Activated B cell treated with CpG ODN at 0.5 μM for 24 hours (primary cell): ENCODE data around the gene METAP1D. TPM values are rescaled to one million over a fixed set of nuclear protein-coding genes. Genes with fewer than 3 reads are reported as not detected.

ENCODE experiments used
- ATAC-seq: fragments of 200-7000 bp; cut with Tn5 transposase; one replicate; pipeline ENCODE4 v1.10.0; 2021; ENCODE audit warnings: low read depth, mild to moderate bottlenecking, moderate library complexity
- CTCF ChIA-PET: fragments of 350-600 bp; sonication (Branson Sonifier 250); formaldehyde crosslinking; loops from one replicate; lab custom pipeline; 2021; ENCODE audit warnings: antibody characterized with exemption; lab: Charles Lee
- POLR2A ChIA-PET: fragments of 350-600 bp; sonication (Branson Sonifier 250); formaldehyde crosslinking; loops from one replicate; lab custom pipeline; 2021; ENCODE audit warnings: antibody characterized with exemption; lab: Charles Lee
- DNase-seq: peaks from one replicate; pipeline ENCODE4 v3.0.0; 2022
- H3K27ac Mint-ChIP-seq: one replicate; pipeline ENCODE4 v1.8.0; 2020; ENCODE audit warnings: mixed read lengths
- H3K27me3 Mint-ChIP-seq: one replicate; pipeline ENCODE4 v1.8.0; 2021; ENCODE audit warnings: mixed read lengths
- H3K36me3 Mint-ChIP-seq: one replicate; pipeline ENCODE4 v1.8.0; 2021; ENCODE audit warnings: low read depth, mixed read lengths
- H3K4me1 Mint-ChIP-seq: one replicate; pipeline ENCODE4 v1.8.0; 2021; ENCODE audit warnings: mixed read lengths
- H3K4me3 Mint-ChIP-seq: one replicate; pipeline ENCODE4 v1.8.0; 2020; ENCODE audit warnings: mild to moderate bottlenecking, mixed read lengths
- H3K9me3 Mint-ChIP-seq: one replicate; pipeline ENCODE4 v1.8.0; 2020; ENCODE audit warnings: mixed read lengths
- CTCF ChIP-seq: fragments of 200-600 bp; IDR thresholded peaks from one replicate; pipeline ENCODE4 v1.8.0; 2022; ENCODE audit warnings: antibody characterized with exemption, mild to moderate bottlenecking
- intact Hi-C: fragments of 100-400 bp; cut with micrococcal nuclease; formaldehyde crosslinking; loops from one replicate; pipeline ENCODE4 v1.15.1; 2024
- total RNA-seq: library from RNA; stranded (reverse); gene quantifications from 2 replicates; pipeline ENCODE4 v1.2.3, GENCODE V29; 2022

The METAP1D gene
- total RNA-seq, 1 donor from 2014 or later = 13.7 TPM

DNA sequence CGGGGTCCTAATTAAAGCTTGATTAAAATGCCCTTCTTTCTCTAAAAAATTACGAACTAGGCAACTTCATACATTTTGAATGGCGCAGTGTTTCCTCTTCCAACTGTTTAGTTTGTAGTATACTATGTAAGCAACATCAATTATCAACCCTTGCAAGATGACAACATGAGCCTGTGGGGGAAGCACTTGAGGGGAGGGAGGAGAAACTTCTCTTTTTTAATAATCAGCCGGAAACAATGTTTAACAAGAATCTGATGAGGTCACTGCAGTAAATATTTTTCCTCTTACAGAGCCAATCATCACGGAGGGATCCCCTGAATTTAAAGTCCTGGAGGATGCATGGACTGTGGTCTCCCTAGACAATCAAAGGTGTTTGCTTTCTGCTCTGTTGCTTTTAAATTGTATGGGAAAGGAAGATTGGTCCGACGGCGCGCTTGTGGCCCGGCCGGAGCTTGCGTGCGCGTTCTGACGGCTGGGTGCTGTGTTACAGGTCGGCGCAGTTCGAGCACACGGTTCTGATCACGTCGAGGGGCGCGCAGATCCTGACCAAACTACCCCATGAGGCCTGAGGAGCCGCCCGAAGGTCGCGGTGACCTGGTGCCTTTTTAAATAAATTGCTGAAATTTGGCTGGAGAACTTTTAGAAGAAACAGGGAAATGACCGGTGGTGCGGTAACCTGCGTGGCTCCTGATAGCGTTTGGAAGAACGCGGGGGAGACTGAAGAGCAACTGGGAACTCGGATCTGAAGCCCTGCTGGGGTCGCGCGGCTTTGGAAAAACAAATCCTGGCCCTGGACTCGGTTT lies 80.3 kb downstream of the METAP1D start:
- Mint-ChIP-seq H3K27me3 (peaks cover 48% of the 10 kb centered on the region), H3K27ac (peak overlapping the region; percentile 59), H3K4me3 (peak overlapping the region; percentile 20), H3K36me3 (no peaks in the 10 kb centered on the region), H3K4me1 (peaks cover 23% of the 10 kb centered on the region), H3K9me3 (peaks cover 5% of the 10 kb centered on the region)
- DNase-seq = no peak
- intact Hi-C loops = loop anchor here (1.0 to 5.0 kb wide), 2 partner anchors 26 to 1363 kb away; partner anchors contain the start of gene SP5
- CTCF ChIA-PET = no interaction called here
- POLR2A ChIA-PET = no interaction called here
- no peak for TF ChIP-seq CTCF
- ATAC-seq = no peak

GRCh38 chr2:172080641-172081220 lies 81.0 kb downstream of the METAP1D start:
- Mint-ChIP-seq H3K27me3 (peaks cover 54% of the 10 kb centered on the region), H3K9me3 (peaks cover 5% of the 10 kb centered on the region), H3K27ac (peak overlapping the region; percentile 41), H3K4me3 (no peak overlapping the region), H3K4me1 (peaks cover 30% of the 10 kb centered on the region), H3K36me3 (no peaks in the 10 kb centered on the region)
- DNase-seq (no peak), ATAC-seq (no peak)
- intact Hi-C loops = loop anchor here (1.0 to 5.0 kb wide), 2 partner anchors 26 to 1363 kb away; partner anchors contain the start of gene SP5
- ChIA-PET POLR2A (no interaction called here), CTCF (no interaction called here)
- TF ChIP-seq CTCF = no peak

DNA sequence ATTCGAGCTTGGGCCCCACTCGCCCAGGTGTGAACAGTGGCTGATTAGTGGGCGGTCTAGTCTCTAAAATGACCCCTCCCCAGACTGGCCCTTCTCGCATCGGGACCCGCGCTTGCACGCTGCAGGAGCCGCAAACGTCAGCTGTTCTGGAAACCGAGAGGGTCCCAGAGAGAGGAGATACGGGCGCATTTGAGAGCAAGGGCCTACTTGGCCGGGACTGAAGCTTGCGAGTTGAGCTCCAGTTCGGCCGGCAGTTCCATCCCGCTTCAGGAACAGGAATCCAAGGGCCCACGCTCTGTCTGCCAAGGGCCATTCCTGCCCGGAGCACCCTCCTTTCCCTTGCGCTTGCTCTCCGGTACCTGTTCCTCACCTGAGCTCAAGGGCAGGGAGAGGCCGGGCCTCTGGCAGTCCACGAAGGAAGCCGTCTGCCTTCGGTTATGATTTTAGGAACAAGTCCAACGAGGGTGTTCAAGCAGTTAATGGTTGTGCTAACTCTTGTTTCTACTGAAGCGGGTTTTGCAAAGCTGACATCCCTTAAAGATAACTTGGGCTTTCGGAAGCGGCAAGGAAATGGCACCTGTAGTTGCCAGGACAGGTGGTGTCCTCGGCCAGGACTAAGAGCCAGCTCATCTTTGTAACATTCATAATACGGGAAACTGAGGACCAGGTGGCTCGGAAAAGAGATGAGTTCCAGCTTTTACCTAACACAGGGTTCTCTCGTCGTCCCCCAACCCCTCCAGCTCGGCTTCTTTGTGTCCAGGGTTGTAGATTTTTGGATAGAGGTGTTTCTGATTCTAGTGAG lies 81.7 kb downstream of the METAP1D start:
- CTCF ChIA-PET = interaction anchor here (0.8 to 0.9 kb wide), 2 partner anchors 23 to 1268 kb away, joined by 3 read pairs; no protein-coding TSS in a partner anchor
- DNase-seq = no peak
- H3K27ac Mint-ChIP-seq = no peak overlapping the region

DNA sequence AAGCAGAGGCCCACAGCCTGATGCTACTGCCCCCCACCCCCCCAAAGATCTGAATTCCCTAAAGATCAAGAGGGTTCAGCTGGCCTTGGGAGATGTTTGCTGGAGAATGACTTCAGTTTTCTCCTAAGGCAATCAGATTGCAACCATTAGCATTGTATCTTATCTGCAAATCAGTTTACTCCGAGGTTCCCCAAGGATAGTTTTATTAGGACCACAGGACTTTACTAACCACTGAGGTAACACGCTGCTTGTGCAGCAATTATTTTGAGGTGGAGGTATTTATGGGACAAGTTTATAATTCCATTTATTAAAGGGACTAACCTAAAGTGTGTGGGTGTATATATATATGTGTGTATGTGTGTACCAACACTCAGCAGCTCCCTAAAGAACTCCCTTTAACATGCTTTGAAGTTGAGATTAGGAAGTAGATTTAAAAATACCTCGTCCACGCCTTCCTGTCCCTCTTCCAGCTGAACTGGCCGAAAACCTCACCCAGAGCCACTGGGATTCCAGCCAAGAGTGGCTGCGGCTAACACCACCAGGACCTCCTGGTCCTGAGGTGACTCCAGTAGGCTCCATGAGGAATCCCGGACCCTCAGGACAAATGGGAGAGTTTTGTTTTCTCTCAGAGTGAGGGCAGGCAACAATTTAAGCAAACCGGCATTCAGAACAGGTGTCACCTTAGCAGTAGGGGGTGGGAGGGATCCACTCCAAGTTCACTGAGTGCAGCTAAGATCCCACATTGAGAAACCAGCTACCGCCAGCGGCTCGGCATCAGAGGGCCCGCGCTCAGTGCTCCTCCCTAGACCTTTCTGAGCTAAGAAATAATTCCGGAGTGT lies 82.6 kb downstream of the METAP1D start:
- peak overlapping the region; percentile 53 for H3K27ac Mint-ChIP-seq
- H3K27me3 Mint-ChIP-seq = peaks cover 61% of the 10 kb centered on the region
- CTCF ChIA-PET = interaction anchor here (0.9 kb wide), 1 partner anchor 22 kb away, joined by 3 read pairs; no protein-coding TSS in a partner anchor
- intact Hi-C loops = loop anchor here (5.0 kb wide), 1 partner anchor 1365 kb away; the partner anchor contains the start of gene SP5
- POLR2A ChIA-PET = no interaction called here
- TF ChIP-seq CTCF = no peak
- H3K36me3 Mint-ChIP-seq = no peaks in the 10 kb centered on the region
- no peak for ATAC-seq
- peaks cover 5% of the 10 kb centered on the region for H3K9me3 Mint-ChIP-seq
- H3K4me1 Mint-ChIP-seq = peaks cover 38% of the 10 kb centered on the region
- no peak overlapping the region for H3K4me3 Mint-ChIP-seq
- DNase-seq = no peak

More for the DNA sequence above, 81.7 kb downstream of the METAP1D start:
- Mint-ChIP-seq H3K36me3 (no peaks in the 10 kb centered on the region), H3K4me1 (peaks cover 32% of the 10 kb centered on the region), H3K27me3 (peaks cover 55% of the 10 kb centered on the region), H3K4me3 (no peak overlapping the region), H3K9me3 (peaks cover 5% of the 10 kb centered on the region)
- no peak for TF ChIP-seq CTCF
- ATAC-seq = no peak
- POLR2A ChIA-PET = no interaction called here
- intact Hi-C loops = loop anchor here (5.0 kb wide), 1 partner anchor 1364 kb away; the partner anchor contains the start of gene SP5
